Loucy (cell line): ENCODE data around the gene CDS2.

Experiments used
- H2AFZ ChIP-seq: fragments of 200-600 bp; sonication (generic); 2 replicates; pipeline ENCODE4 v1.6.0; 2016; ENCODE audit warnings: antibody characterized with exemption, mild to moderate bottlenecking, low read length, moderate library complexity
- H3F3A ChIP-seq: fragments of 200-600 bp; 2 replicates; pipeline ENCODE4 v1.6.0; 2016; ENCODE audit warnings: antibody characterized with exemption, low read depth, mild to moderate bottlenecking
- H3K27me3 ChIP-seq: fragments of 200-600 bp; sonication (generic); 2 replicates; pipeline ENCODE4 v1.6.1; 2014; ENCODE audit warnings: low read length, mild to moderate bottlenecking; ENCODE audit not compliant: insufficient read depth, poor library complexity, severe bottlenecking
- H3K36me3 ChIP-seq: fragments of 200-600 bp; sonication (generic); 2 replicates; pipeline ENCODE4 v1.6.1; 2016; ENCODE audit warnings: low read length; ENCODE audit not compliant: insufficient read depth
- H3K4me1 ChIP-seq: fragments of 200-600 bp; sonication (generic); 2 replicates; pipeline ENCODE4 v1.5.1; 2014; ENCODE audit warnings: low read length, mild to moderate bottlenecking; ENCODE audit not compliant: insufficient read depth, poor library complexity, severe bottlenecking
- H3K4me2 ChIP-seq: fragments of 200-600 bp; sonication (generic); 2 replicates; pipeline ENCODE4 v1.6.0; 2014; ENCODE audit warnings: antibody characterized with exemption, low read length, low read depth, mild to moderate bottlenecking; ENCODE audit not compliant: poor library complexity, severe bottlenecking
- H3K4me3 ChIP-seq: fragments of 200-600 bp; sonication (generic); 2 replicates; pipeline ENCODE4 v1.5.1; 2014; ENCODE audit warnings: low read length, mild to moderate bottlenecking, mixed read lengths; ENCODE audit not compliant: poor library complexity, severe bottlenecking
- H3K79me2 ChIP-seq: fragments of 200-600 bp; sonication (generic); 2 replicates; pipeline ENCODE4 v1.6.1; 2014; ENCODE audit warnings: low read length; ENCODE audit not compliant: insufficient read depth
- H3K9ac ChIP-seq: fragments of 200-600 bp; sonication (generic); 2 replicates; pipeline ENCODE4 v1.6.0; 2014; ENCODE audit warnings: mild to moderate bottlenecking, low read depth, low read length, moderate library complexity; ENCODE audit not compliant: poor library complexity, severe bottlenecking
- H3K9me2 ChIP-seq: fragments of 200-600 bp; sonication (generic); replicated peaks from 2 replicates; pipeline ENCODE4 v1.6.1; 2016; ENCODE audit warnings: low read depth, low read length, mixed read lengths
- H3K9me3 ChIP-seq: fragments of 200-600 bp; sonication (generic); 2 replicates; pipeline ENCODE4 v1.6.1; 2014; ENCODE audit warnings: mild to moderate bottlenecking, antibody characterized with exemption, low read length, low read depth; ENCODE audit not compliant: insufficient read depth
- H4K20me1 ChIP-seq: fragments of 200-600 bp; sonication (generic); 2 replicates; pipeline ENCODE4 v1.6.0; 2014; ENCODE audit warnings: antibody characterized with exemption, low read length, mild to moderate bottlenecking; ENCODE audit not compliant: insufficient read depth, poor library complexity, severe bottlenecking
- EZH2phosphoT487 ChIP-seq: fragments of 200-600 bp; IDR thresholded peaks from 2 replicates; pipeline ENCODE4 v1.6.1; 2018; ENCODE audit warnings: antibody characterized with exemption, mild to moderate bottlenecking, moderate library complexity, borderline replicate concordance
- TF ChIP-seq, protein P1 (sequence below): fragments of 200-600 bp; sonication (generic); conservative IDR thresholded peaks from 2 replicates; pipeline ENCODE4 v1.5.1; 2014; ENCODE audit warnings: mild to moderate bottlenecking, antibody characterized with exemption, low read length

The CDS2 gene

GRCh38 chr20:5080384-5080877 lies 46.4 kb upstream of the CDS2 start:
- H3K9ac ChIP-seq = no peak overlapping the region
- H3K36me3 ChIP-seq = no peaks in the 10 kb centered on the region
- no peak overlapping the region for H2AFZ ChIP-seq
- no peak overlapping the region for H3K4me3 ChIP-seq
- TF ChIP-seq, protein P1, sequence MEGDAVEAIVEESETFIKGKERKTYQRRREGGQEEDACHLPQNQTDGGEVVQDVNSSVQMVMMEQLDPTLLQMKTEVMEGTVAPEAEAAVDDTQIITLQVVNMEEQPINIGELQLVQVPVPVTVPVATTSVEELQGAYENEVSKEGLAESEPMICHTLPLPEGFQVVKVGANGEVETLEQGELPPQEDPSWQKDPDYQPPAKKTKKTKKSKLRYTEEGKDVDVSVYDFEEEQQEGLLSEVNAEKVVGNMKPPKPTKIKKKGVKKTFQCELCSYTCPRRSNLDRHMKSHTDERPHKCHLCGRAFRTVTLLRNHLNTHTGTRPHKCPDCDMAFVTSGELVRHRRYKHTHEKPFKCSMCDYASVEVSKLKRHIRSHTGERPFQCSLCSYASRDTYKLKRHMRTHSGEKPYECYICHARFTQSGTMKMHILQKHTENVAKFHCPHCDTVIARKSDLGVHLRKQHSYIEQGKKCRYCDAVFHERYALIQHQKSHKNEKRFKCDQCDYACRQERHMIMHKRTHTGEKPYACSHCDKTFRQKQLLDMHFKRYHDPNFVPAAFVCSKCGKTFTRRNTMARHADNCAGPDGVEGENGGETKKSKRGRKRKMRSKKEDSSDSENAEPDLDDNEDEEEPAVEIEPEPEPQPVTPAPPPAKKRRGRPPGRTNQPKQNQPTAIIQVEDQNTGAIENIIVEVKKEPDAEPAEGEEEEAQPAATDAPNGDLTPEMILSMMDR = no peak
- TF ChIP-seq EZH2phosphoT487 = no peak
- no peaks in the 10 kb centered on the region for H3K9me2 ChIP-seq
- no peaks in the 10 kb centered on the region for H3F3A ChIP-seq
- H3K4me2 ChIP-seq = no peak overlapping the region
- no peaks in the 10 kb centered on the region for H3K79me2 ChIP-seq
- no peaks in the 10 kb centered on the region for H3K9me3 ChIP-seq
- no peaks in the 10 kb centered on the region for H3K4me1 ChIP-seq
- no peaks in the 10 kb centered on the region for H4K20me1 ChIP-seq
- no peaks in the 10 kb centered on the region for H3K27me3 ChIP-seq

GRCh38 chr20:5085380-5085779 lies 41.4 kb upstream of the CDS2 start:
- Histone ChIP-seq H3K79me2 (no peaks in the 10 kb centered on the region), H3K9me2 (no peaks in the 10 kb centered on the region), H3K4me1 (no peaks in the 10 kb centered on the region), H3K9me3 (no peaks in the 10 kb centered on the region), H3F3A (no peaks in the 10 kb centered on the region), H4K20me1 (no peaks in the 10 kb centered on the region), H3K27me3 (no peaks in the 10 kb centered on the region), H3K9ac (no peak overlapping the region), H3K36me3 (no peaks in the 10 kb centered on the region), H2AFZ (no peak overlapping the region), H3K4me2 (no peak overlapping the region), H3K4me3 (no peak overlapping the region)
- TF ChIP-seq EZH2phosphoT487 = no peak
- TF ChIP-seq, protein P1 = no peak

- Histone ChIP-seq H3K4me3 (no peak overlapping the region), H3K36me3 (no peaks in the 10 kb centered on the region; the same call in 1 of the 2 replicates), H3K9me2 (no peaks in the 10 kb centered on the region), H3K4me1 (no peaks in the 10 kb centered on the region), H3K27me3 (no peaks in the 10 kb centered on the region), H3F3A (no peaks in the 10 kb centered on the region), H3K9me3 (no peaks in the 10 kb centered on the region), H3K9ac (no peak overlapping the region), H2AFZ (no peak overlapping the region), H3K79me2 (no peaks in the 10 kb centered on the region), H4K20me1 (no peaks in the 10 kb centered on the region), H3K4me2 (no peak overlapping the region)
- TF ChIP-seq EZH2phosphoT487 = no peak
- TF ChIP-seq, protein P1 = no peak
Observed at GRCh38 chr20:5088688-5089087, 38.1 kb upstream of the CDS2 start.
